SK-N-MC (cell line): Measurements from ENCODE around the gene TECPR2.

Source experiments
- EZH2 ChIP-seq: fragments of 200-600 bp; sonication (generic); IDR thresholded peaks from one replicate; pipeline ENCODE4 v1.6.1; 2017; ENCODE audit warnings: antibody characterized with exemption
- FOXP2 ChIP-seq: optimal IDR thresholded peaks from 2 replicates; pipeline ENCODE3; 2011; ENCODE audit warnings: mild to moderate bottlenecking, moderate library complexity; ENCODE audit not compliant: insufficient read depth; ENCODE audit errors: extremely low read length, control extremely low read depth
- POLR2AphosphoS5 ChIP-seq: IDR thresholded peaks from 2 replicates; pipeline ENCODE4 v1.6.1; 2012; ENCODE audit warnings: mild to moderate bottlenecking, low read depth, low read length, borderline replicate concordance

DNA sequence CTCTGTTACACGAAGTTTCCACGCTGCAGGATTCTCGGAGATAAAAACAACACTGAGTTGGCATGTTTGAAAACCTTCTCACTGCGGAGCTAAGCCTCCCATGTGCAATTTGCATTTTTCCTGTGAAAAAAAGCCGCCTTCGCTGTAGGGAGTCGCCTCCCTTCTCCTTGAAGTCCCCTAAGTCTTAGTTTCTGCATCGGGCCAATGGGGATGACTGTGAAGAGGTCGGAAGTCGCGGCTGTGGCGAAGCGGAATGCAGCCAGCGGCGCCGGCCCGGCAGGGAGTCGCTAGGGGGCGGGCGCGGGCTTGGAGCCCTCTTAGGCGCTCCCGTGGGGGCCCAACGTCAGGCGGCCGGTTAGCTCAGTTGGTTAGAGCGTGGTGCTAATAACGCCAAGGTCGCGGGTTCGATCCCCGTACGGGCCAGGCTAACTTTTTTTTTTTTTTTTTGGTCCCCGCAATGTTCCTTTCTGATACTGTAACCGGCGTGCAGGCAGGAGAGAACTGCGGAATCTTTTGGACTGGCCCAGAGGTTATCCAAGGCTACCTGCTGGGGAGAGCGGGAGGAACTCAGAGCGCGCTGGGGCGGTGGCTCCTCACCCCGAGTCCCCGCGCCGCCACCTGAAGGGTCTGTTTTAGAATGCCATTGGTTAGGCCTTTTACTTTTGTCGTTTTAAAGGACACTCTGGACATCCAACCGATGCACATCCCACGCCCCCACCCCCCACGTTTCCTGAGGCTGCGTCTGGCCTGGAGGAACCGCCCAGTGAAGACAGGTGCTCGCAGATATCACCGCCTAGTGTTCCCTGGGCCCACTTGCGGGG is 45.8 kb upstream of the TECPR2 start:
- TF ChIP-seq EZH2 (no peak), POLR2AphosphoS5 (no peak; the same call in 1 of the 2 replicates), FOXP2 (no peak)
